Measurements from ENCODE around the gene PRKN.

- TF ChIP-seq CTCF (IDR thresholded peaks at IDR 0.05) (no peak), POLR2AphosphoS5 (IDR thresholded peaks at IDR 0.05) (no peak)
Measured at GRCh38 chr6:162358625-162359024, 368.9 kb downstream of the PRKN start.
